HUDEP-2 (cell line): ENCODE data around the gene MC4R.
A peak's percentile ranks its signal among the peaks of the same experiment; 100 is the strongest.
"Not testable (repeated sequence)": the region's sequence is repeated elsewhere in the genome, so short reads cannot be mapped to it uniquely, and the experiment has no call there.

Experiments used
- DNase-seq, 76 experiments: peaks; one replicate each; lab custom pipeline; 2025; ENCODE audit not compliant: unreplicated experiment in 76 of 76; lab: John Stamatoyannopoulos, UW

Gene MC4R

DNA sequence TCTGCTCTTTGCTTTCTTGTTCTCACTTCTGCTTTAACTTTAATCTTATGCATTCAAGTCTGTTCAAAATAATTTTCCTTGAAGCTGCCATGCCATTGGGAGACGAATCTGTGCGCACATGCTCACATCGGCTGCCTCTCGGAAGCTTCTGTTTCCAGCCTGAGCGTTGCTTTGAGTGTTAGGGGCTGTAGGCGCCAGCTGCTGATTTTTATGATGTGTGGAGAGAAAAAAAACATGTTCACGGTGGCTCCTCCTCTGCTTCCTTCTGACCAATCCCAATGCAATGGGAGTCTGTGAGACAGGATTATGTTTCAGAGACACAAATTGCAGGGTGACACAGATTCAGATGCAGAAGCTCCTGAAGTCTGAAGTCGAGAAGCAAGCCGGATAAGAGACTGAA lies at the start of gene MC4R:
Gene MC4R (minus strand): TSS at position 180 of the 400 bp plus-strand sequence. CDS start 426 bp downstream, outside the sequence.
- DNase-seq: no peak

DNA sequence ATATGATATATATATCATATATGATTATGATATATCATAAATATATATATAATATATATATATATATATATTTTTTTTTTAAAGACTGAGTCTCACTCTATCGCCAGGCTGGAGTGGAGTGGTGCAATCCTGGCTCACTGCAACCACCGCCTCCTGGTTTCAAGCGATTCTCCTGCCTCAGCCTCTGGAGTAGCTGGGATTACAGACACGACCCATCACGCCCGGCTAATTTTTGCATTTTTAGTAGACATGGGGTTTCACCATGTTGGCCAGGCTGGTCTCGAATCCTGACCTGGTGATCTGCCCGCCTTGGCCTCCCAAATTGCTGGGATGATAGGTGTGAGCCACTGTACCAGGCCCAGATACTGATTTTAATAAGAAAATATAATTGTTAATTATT lies 49.7 kb upstream of the MC4R start:
- not testable (repeated sequence) for DNase-seq

GRCh38 chr18:60421356-60422118 lies 49.0 kb upstream of the MC4R start:
- DNase-seq: no peak

GRCh38 chr18:60417946-60418345 lies 45.4 kb upstream of the MC4R start:
- no peak for DNase-seq

GRCh38 chr18:60413944-60414547 lies 41.5 kb upstream of the MC4R start:
- DNase-seq: peak in 3 of 76 experiments; percentile 8 to 46 (median 21)

DNA sequence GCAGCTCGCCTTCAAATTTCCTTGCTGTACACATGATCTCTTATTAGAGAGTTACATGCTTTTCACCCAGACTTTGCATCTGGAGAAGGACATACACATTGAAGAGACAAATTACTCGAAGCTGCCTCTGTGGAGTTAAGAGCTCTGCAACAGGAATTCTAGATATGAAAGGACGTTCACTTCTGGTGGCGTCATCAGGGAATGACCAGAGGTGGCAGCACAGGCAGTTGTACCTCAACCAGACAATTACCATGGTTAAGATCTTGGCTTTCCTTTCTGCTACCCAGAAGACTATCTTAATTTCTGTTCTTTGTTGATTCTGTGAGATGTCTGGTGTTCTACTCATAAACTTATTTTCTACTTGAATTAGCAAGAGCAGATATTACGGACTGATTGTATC lies 39.1 kb upstream of the MC4R start:
- DNase-seq: peak in 2 of 76 experiments; percentile 15 to 26

DNA sequence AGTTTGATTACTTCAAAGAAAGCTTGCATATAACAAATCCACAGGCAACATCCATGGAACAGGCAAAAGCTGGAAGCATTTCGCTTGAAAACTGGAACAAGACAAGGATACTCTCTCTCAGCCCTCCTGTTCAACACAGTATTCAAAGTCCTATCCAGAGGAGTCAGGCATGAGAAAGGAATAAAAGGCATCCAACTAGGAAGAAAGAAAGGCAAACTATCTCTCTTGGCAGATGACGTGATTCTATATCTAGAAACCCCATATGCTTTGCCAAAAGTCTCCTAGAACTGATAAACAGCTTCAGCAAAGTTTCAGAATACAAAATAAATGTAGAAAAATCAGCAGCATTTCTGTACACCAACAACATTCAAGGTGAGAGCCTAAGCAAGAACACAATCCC lies 34.1 kb upstream of the MC4R start:
- peak in 2 of 76 experiments; percentile 16 to 29 for DNase-seq

- DNase-seq: no peak
Observed at GRCh38 chr18:60404486-60405085, 32.0 kb upstream of the MC4R start.

- no peak for DNase-seq
Observed at GRCh38 chr18:60401346-60401745, 28.8 kb upstream of the MC4R start.

DNA sequence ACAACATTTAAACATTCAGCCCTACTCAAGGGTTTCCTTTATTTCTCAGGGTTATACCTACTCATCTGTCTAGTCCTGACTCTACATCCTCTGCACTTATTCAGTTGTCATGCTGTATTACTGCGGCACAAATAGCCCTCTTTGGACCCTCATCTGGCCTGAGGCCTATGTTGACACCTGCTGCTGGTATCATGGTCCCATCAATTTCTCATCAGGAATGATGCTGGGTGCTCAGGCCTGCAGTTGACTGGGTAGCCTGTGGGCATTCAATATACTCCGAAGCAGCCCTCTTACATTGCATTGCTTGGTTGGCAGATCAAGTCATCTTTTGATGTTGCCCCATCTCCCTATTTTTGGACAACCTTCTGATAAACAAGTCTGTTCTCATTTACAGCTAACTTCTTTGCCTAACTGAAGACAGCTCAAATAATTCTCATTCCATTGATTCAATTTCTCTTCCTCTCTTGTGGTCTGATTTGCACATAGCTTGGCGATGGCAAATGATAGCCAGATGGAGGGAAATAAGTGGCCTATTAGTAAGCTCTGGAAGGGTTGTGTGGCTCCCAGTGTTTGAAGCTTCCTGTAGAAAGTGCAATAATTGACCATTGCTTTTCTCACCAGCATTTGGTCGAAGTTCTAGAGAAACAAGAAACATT lies 19.1 kb upstream of the MC4R start:
- DNase-seq: no peak

- no peak for DNase-seq
Observed at GRCh38 chr18:60389314-60389713, 16.7 kb upstream of the MC4R start.

DNA sequence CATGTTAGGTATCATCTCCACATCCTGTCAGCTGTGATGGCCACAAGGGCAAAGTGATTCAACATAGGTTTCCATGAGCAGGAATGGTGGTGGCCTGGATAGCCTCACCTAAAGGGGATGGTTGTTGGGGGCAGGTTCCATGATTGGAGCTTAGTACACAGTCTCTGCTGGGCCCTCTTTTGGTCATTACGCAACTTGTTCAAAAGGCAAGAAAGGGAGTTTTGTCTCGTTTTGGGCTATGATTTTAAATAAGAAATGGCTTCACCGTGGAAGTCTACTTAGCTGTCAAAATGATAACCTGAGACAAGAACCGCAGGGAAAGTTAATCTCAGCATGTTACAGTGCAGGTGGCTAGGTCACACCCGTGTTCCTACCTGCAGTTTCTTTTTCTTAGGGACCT lies 13.1 kb upstream of the MC4R start:
- no peak for DNase-seq

DNA sequence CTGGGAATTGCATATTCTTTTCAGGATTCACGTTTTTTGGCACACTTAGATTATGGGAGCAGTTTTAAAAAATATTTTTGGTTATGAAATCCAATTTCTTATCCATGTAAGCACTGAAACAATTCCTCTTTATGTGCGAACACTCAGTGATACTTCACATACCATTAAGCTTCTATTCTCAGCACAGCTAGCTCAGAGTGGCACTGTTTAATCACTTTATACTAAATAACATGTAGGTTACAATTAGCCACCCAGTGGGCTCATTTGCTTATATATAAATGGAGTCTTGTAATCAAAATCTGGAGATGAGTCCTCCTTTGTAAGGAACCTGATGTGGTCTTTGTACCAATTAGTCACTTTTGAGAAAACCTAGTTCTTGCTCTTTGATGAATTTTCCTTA lies 11.3 kb upstream of the MC4R start:
- no peak for DNase-seq

GRCh38 chr18:60377778-60378469 lies 5.3 kb upstream of the MC4R start:
- no peak for DNase-seq

GRCh38 chr18:60372132-60372531 lies 443 bp downstream of the MC4R start:
- no peak for DNase-seq

GRCh38 chr18:60358516-60358915 lies 14.1 kb downstream of the MC4R start:
- DNase-seq: no peak

GRCh38 chr18:60350941-60351340 lies 21.6 kb downstream of the MC4R start:
- DNase-seq: no peak

DNA sequence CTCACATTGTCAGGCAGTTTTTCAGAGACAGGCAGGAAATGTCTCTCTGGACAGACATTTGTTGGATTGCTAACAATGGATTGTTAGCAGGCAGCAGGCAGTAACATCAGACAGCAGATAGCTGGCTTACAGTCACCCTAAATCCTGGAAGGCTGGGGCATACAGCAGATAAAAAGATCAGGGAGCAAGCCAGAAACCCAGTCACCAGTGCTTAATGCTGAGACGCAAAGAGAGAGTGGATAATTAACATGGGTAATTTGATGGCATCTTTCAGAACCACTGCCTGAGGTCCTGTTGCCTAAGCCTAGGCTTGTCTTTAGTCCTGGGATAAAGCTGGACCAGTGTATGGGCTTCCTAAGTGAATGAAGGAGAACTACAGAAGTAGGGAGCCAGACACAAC lies 22.4 kb downstream of the MC4R start:
- no peak for DNase-seq

DNA sequence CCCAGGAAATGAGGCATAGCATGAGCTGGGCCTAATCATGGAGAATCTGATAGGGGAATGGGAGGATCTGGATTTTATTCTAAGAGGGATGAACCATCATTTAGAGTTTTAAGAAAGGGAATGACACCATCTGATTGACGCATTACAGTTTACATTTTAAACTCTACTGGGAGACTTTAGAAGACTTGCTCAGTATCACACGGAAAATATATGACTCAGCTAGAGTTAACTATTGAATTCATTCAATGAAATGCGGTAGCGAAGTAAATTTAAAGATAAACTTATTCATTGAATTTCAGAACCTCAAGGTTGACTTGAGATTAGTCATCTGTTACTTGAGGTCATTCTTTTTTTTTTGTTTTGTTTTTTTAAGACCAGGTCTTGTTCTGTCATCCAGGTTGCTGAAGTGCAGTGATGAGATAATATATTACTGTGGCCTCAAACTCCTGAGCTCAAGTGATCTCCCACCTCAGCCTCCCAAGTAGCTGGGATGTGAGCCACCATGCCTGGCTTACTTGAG lies 25.0 kb downstream of the MC4R start:
- no peak for DNase-seq

GRCh38 chr18:60339018-60339417 lies 33.6 kb downstream of the MC4R start:
- no peak for DNase-seq

DNA sequence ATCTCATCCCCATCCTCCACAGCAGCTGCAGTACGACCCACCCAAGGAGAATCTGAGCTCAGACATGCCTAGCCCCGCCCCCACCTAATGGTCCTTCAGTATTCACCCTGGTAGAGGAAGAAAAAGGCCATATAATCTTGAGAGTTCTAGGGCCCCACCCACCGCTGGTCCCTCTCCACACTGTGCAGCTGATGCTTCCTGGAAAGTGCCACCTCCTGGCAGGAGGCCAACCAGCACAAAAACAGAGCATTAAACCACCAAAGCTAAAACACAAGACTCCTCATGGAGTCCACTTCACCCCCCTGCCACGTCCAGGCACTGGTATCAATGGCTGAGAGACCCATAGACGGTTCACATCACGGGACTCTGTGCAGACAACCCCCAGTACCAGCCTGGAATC lies 40.7 kb downstream of the MC4R start:
- peak in 1 of 76 experiments; percentile 10 for DNase-seq
